BLaER1 treated with 17β-estradiol and CSF1 and Interleukin-3, amounts not matched to agents 10 nM and 100 nM (cell line): ENCODE results near the gene RAB15.
A peak's percentile ranks its signal among the peaks of the same experiment; 100 is the strongest.

Source experiments
- H3K27ac ChIP-seq, 11 experiments: shearing (Covaris generic); formaldehyde crosslinking; 2 replicates each; pipeline ENCODE4 v1.8.1; 2022
- H3K27me3 ChIP-seq, 11 experiments: shearing (Covaris generic); formaldehyde crosslinking; 2 replicates each; pipeline ENCODE4 v1.8.1; 2022
- H3K36me3 ChIP-seq, 11 experiments: shearing (Covaris generic); formaldehyde crosslinking; 2 replicates each; pipeline ENCODE4 v1.8.1; 2022
- H3K4me1 ChIP-seq, 10 experiments: shearing (Covaris generic); formaldehyde crosslinking; 2 replicates each; pipeline ENCODE4 v1.8.1; 2022
- H3K4me2 ChIP-seq, 11 experiments: shearing (Covaris generic); formaldehyde crosslinking; 2 replicates each; pipeline ENCODE4 v1.8.1; 2022
- H3K4me3 ChIP-seq, 10 experiments: shearing (Covaris generic); formaldehyde crosslinking; 2 replicates each; pipeline ENCODE4 v1.8.1; 2022
- H3K9ac ChIP-seq, 11 experiments: shearing (Covaris generic); formaldehyde crosslinking; 2 replicates each; pipeline ENCODE4 v1.8.1; 2022
- H3K9me3 ChIP-seq, 11 experiments: shearing (Covaris generic); formaldehyde crosslinking; replicated peaks in 1 of 11; 2 replicates each; pipeline ENCODE4 v1.8.1; 2022
- H4K20me1 ChIP-seq, 11 experiments: shearing (Covaris generic); formaldehyde crosslinking; 2 replicates each; pipeline ENCODE4 v1.8.1; 2022
- Cebpa-rat ChIP-seq, 11 experiments: shearing (Covaris generic); IDR thresholded peaks; 2 replicates each; pipeline ENCODE4 v1.8.1; 2022

Gene RAB15

GRCh38 chr14:64968651-64969050, 3.5 kb downstream of the RAB15 start:
- no peak overlapping the region for H3K4me3 ChIP-seq
- H3K9ac ChIP-seq, result peak overlapping the region in 5 of 11 experiments; percentile 4 to 58 (median 18); a peak in 4 of 22 replicates
- peak overlapping the region in 4 of 11 experiments; percentile 5 to 42 (median 30); a peak in 6 of 22 replicates for H3K27ac ChIP-seq
- peaks cover 27 to 78% (median 69%) of the 10 kb centered on the region in 10 experiments for H3K4me1 ChIP-seq
- 0 out of 22 replicates have a peak, but pooled peaks cover 0 to 8% (median 0%) of the 10 kb centered on the region in 11 experiments for H3K27me3 ChIP-seq
- peaks cover 0 to 3% (median 0%) of the 10 kb centered on the region in 11 experiments; a peak in 2 of 22 replicates for H3K36me3 ChIP-seq
- peak overlapping the region in 9 of 11 experiments; percentile 82 to 98 (median 97); a peak in 19 of 22 replicates for H3K4me2 ChIP-seq
- no peak for TF ChIP-seq Cebpa-rat (IDR thresholded peaks at IDR 0.05)
- H3K9me3 ChIP-seq, result no peaks in the 10 kb centered on the region
- H4K20me1 ChIP-seq, result peaks cover 0 to 25% (median 12%) of the 10 kb centered on the region in 11 experiments; a peak in 9 of 22 replicates

GRCh38 chr14:64968167-64968566, 4.0 kb downstream of the RAB15 start:
- H3K4me3 ChIP-seq, result no peak overlapping the region
- peaks cover 0 to 4% (median 0%) of the 10 kb centered on the region in 11 experiments; a peak in 3 of 22 replicates for H3K36me3 ChIP-seq
- TF ChIP-seq Cebpa-rat (IDR thresholded peaks at IDR 0.05), result no peak
- 0 out of 22 replicates have a peak, but pooled peaks cover 0 to 8% (median 0%) of the 10 kb centered on the region in 11 experiments for H3K27me3 ChIP-seq
- 0 out of 22 replicates have a peak overlapping the region, but pooled peaks of 3 of the 11 experiments have one; percentile 4 to 18 (median 16) for H3K9ac ChIP-seq
- H3K4me1 ChIP-seq, result peaks cover 31 to 83% (median 74%) of the 10 kb centered on the region in 10 experiments
- peak overlapping the region in 5 of 11 experiments; percentile 5 to 42 (median 29); a peak in 6 of 22 replicates for H3K27ac ChIP-seq
- H3K4me2 ChIP-seq, result peak overlapping the region in 9 of 11 experiments; percentile 82 to 98 (median 97); a peak in 15 of 22 replicates
- peaks cover 0 to 25% (median 12%) of the 10 kb centered on the region in 11 experiments; a peak in 9 of 22 replicates for H4K20me1 ChIP-seq
- no peaks in the 10 kb centered on the region for H3K9me3 ChIP-seq

- Histone ChIP-seq H3K9ac (no peak overlapping the region), H3K27ac (peak overlapping the region in 2 of 11 experiments; percentile 10 to 38; a peak in 2 of 22 replicates), H3K4me2 (peak overlapping the region in 4 of 11 experiments; percentile 25 to 97 (median 90); a peak in 5 of 22 replicates), H3K9me3 (no peaks in the 10 kb centered on the region), H3K4me1 (peaks cover 34 to 85% (median 74%) of the 10 kb centered on the region in 10 experiments), H3K27me3 (0 out of 22 replicates have a peak, but pooled peaks cover 0 to 8% (median 0%) of the 10 kb centered on the region in 11 experiments), H3K4me3 (no peak overlapping the region), H4K20me1 (peaks cover 0 to 25% (median 12%) of the 10 kb centered on the region in 11 experiments; a peak in 9 of 22 replicates), H3K36me3 (peaks cover 0 to 4% (median 0%) of the 10 kb centered on the region in 11 experiments; a peak in 3 of 22 replicates)
- TF ChIP-seq Cebpa-rat (IDR thresholded peaks at IDR 0.05), result no peak
These were observed 5.2 kb downstream of the RAB15 start for GRCh38 chr14:64966976-64967375.

GRCh38 chr14:64965356-64966000, 6.7 kb downstream of the RAB15 start:
- no peaks in the 10 kb centered on the region for H3K27me3 ChIP-seq
- H3K9ac ChIP-seq, result peak overlapping the region in 6 of 11 experiments; percentile 22 to 53 (median 39); a peak in 9 of 22 replicates
- peaks cover 0 to 23% (median 6%) of the 10 kb centered on the region in 11 experiments; a peak in 6 of 22 replicates for H4K20me1 ChIP-seq
- no peak overlapping the region for H3K4me3 ChIP-seq
- H3K27ac ChIP-seq, result peak overlapping the region in 8 of 11 experiments; percentile 14 to 62 (median 37); a peak in 10 of 22 replicates
- TF ChIP-seq Cebpa-rat (IDR thresholded peaks at IDR 0.05), result no peak
- H3K9me3 ChIP-seq, result no peaks in the 10 kb centered on the region
- peak overlapping the region; percentile 61 to 82 (median 74) for H3K4me2 ChIP-seq
- peaks cover 0 to 4% (median 0%) of the 10 kb centered on the region in 11 experiments; a peak in 3 of 22 replicates for H3K36me3 ChIP-seq
- peaks cover 26 to 86% (median 73%) of the 10 kb centered on the region in 10 experiments for H3K4me1 ChIP-seq

- H3K9me3 ChIP-seq, result no peaks in the 10 kb centered on the region
- peak overlapping the region in 10 of 11 experiments; percentile 14 to 42 (median 26); a peak in 13 of 22 replicates for H3K4me2 ChIP-seq
- TF ChIP-seq Cebpa-rat (IDR thresholded peaks at IDR 0.05), result no peak
- H4K20me1 ChIP-seq, result peaks cover 0 to 22% (median 5%) of the 10 kb centered on the region in 11 experiments; a peak in 4 of 22 replicates
- no peak overlapping the region for H3K9ac ChIP-seq
- H3K27ac ChIP-seq, result no peak overlapping the region
- peaks cover 20 to 76% (median 56%) of the 10 kb centered on the region in 10 experiments for H3K4me1 ChIP-seq
- H3K4me3 ChIP-seq, result no peak overlapping the region
- H3K27me3 ChIP-seq, result no peaks in the 10 kb centered on the region
- peaks cover 0 to 4% (median 3%) of the 10 kb centered on the region in 11 experiments; a peak in 3 of 22 replicates for H3K36me3 ChIP-seq
These were observed 8.5 kb downstream of the RAB15 start for GRCh38 chr14:64963611-64964010.

GRCh38 chr14:64960762-64961276, 11.3 kb downstream of the RAB15 start:
- H3K4me2 ChIP-seq, result peak overlapping the region in 8 of 11 experiments; percentile 16 to 67 (median 54); a peak in 16 of 22 replicates
- no peak overlapping the region for H3K4me3 ChIP-seq
- H3K27ac ChIP-seq, result no peak overlapping the region
- no peaks in the 10 kb centered on the region for H3K9me3 ChIP-seq
- no peak overlapping the region for H3K9ac ChIP-seq
- H4K20me1 ChIP-seq, result peaks cover 0 to 27% (median 5%) of the 10 kb centered on the region in 11 experiments; a peak in 3 of 22 replicates
- peaks cover 16 to 48% (median 32%) of the 10 kb centered on the region in 10 experiments for H3K4me1 ChIP-seq
- TF ChIP-seq Cebpa-rat (IDR thresholded peaks at IDR 0.05), result no peak
- no peaks in the 10 kb centered on the region for H3K27me3 ChIP-seq
- peaks cover 0 to 25% (median 9%) of the 10 kb centered on the region in 11 experiments; a peak in 10 of 22 replicates for H3K36me3 ChIP-seq

- Histone ChIP-seq H3K27me3 (no peaks in the 10 kb centered on the region), H3K4me3 (no peak overlapping the region), H3K9me3 (no peaks in the 10 kb centered on the region), H3K27ac (no peak overlapping the region), H4K20me1 (peaks cover 0 to 22% (median 6%) of the 10 kb centered on the region in 11 experiments; a peak in 6 of 22 replicates), H3K9ac (no peak overlapping the region), H3K4me2 (no peak overlapping the region), H3K4me1 (peaks cover 6 to 44% (median 25%) of the 10 kb centered on the region in 10 experiments; a peak in 19 of 20 replicates), H3K36me3 (peaks cover 0 to 40% (median 16%) of the 10 kb centered on the region in 11 experiments; a peak in 12 of 22 replicates)
- no peak for TF ChIP-seq Cebpa-rat (IDR thresholded peaks at IDR 0.05)
These were observed 13.4 kb downstream of the RAB15 start for GRCh38 chr14:64958743-64959142.

GRCh38 chr14:64958201-64958600, 13.9 kb downstream of the RAB15 start:
- Histone ChIP-seq H3K4me3 (no peak overlapping the region), H3K27ac (no peak overlapping the region), H3K4me2 (no peak overlapping the region), H4K20me1 (peaks cover 0 to 22% (median 7%) of the 10 kb centered on the region in 11 experiments; a peak in 7 of 22 replicates), H3K9me3 (no peaks in the 10 kb centered on the region), H3K36me3 (peaks cover 0 to 40% (median 16%) of the 10 kb centered on the region in 11 experiments; a peak in 11 of 22 replicates), H3K9ac (no peak overlapping the region), H3K27me3 (no peaks in the 10 kb centered on the region), H3K4me1 (peaks cover 2 to 44% (median 25%) of the 10 kb centered on the region in 10 experiments; a peak in 19 of 20 replicates)
- TF ChIP-seq Cebpa-rat (IDR thresholded peaks at IDR 0.05), result no peak
